8988T (cell line): ENCODE results near the gene NANOGP8.
"Not testable (repeated sequence)": the region's sequence is repeated elsewhere in the genome, so short reads cannot be mapped to it uniquely, and the experiment has no call there.

Experiments used
- DNase-seq: peaks from one replicate; pipeline ENCODE4 v3.0.0; 2011

Gene NANOGP8, protein sequence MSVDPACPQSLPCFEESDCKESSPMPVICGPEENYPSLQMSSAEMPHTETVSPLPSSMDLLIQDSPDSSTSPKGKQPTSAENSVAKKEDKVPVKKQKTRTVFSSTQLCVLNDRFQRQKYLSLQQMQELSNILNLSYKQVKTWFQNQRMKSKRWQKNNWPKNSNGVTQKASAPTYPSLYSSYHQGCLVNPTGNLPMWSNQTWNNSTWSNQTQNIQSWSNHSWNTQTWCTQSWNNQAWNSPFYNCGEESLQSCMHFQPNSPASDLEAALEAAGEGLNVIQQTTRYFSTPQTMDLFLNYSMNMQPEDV

GRCh38 chr15:35085176-35085919, at the start of gene NANOGP8:
Gene NANOGP8, minus strand, starts transcription at chr15:35085295. Its CDS starts 185 bp downstream, at chr15:35085110.
- not testable (repeated sequence) for DNase-seq

DNA sequence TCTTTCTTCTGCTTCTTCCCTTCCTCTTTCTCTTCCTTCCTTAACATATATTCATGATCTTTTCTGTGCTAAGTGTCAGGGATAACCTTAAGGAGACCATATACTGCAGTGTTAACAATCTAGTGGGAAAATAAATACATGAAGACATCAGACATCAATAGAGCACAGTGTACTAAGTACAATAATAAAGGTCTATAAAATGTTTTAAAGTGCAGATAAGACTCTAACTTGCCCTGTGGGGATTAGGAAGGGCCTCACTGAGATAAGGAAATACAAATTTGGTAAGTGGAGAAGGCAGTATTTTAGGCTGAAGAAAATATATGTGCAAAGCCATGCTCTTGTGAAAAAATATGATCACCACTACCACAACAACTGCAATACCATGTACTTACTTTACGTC, 49.2 kb upstream of the NANOGP8 start:
- DNase-seq: no peak

- no peak for DNase-seq
Observed at GRCh38 chr15:35130245-35130644, 45.1 kb upstream of the NANOGP8 start.

GRCh38 chr15:35129361-35129760, 44.3 kb upstream of the NANOGP8 start:
- DNase-seq: no peak

- no peak for DNase-seq
Observed at GRCh38 chr15:35127717-35128116, 42.6 kb upstream of the NANOGP8 start.

- DNase-seq: no peak
Observed at GRCh38 chr15:35126236-35126635, 41.1 kb upstream of the NANOGP8 start.

DNA sequence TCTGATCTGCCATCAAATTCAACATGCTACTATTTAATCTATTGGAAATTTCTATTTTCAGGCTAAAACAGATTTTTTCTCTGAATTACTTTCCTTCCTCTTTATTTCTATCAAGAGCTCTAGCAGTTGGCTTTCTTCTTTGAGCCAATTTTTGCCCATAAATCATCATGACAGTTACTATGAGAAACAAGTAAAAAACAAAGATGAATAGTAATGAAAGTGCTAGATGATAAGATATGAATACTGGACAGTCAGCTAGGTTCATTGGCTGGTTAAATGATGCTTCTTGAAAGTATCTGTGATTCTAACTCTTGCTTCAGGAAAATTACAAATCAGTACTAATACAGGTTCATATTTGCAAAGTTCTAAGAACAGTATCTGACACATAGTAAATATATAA, 38.6 kb upstream of the NANOGP8 start:
- DNase-seq: no peak

DNA sequence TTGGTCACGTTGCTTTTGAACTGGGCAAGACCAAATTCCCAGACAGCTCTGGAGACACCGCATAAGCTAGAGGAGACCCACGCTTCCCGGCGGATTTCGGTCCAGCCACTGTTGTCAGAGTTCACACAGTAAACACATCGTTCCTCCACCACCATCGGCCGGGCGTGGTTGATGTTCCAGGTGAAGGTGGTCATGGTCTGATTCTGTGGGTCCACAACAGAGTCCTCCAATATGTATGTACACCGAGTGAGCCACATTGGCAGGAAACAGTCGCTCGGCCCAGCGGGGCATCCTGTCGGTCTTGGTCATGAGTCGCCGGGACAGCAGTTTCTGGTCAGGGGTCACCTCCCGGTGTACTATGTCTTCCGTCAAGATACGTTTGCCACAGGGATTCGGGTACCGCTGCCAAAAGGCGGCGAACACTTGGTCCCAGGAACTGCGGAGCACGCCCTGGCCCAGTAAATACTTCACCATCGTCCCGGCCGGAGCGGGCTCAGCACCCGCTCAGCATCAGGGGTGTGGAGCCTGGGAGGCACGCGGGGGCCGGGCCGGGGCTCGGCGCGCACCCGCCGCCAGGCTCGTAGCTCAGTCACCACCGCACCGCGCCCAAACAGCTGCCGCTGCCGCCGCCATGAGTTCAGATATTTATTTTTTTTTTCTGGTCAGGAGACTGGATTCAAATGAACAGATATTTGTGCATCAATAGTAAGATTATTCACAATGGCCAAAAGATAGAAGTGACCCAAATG, 36.7 kb upstream of the NANOGP8 start:
- no peak for DNase-seq

- no peak for DNase-seq
Observed at GRCh38 chr15:35120173-35120572, 35.1 kb upstream of the NANOGP8 start.

- no peak for DNase-seq
Observed at GRCh38 chr15:35118960-35119359, 33.9 kb upstream of the NANOGP8 start.

- no peak for DNase-seq
Observed at GRCh38 chr15:35117543-35118265, 32.6 kb upstream of the NANOGP8 start.

DNA sequence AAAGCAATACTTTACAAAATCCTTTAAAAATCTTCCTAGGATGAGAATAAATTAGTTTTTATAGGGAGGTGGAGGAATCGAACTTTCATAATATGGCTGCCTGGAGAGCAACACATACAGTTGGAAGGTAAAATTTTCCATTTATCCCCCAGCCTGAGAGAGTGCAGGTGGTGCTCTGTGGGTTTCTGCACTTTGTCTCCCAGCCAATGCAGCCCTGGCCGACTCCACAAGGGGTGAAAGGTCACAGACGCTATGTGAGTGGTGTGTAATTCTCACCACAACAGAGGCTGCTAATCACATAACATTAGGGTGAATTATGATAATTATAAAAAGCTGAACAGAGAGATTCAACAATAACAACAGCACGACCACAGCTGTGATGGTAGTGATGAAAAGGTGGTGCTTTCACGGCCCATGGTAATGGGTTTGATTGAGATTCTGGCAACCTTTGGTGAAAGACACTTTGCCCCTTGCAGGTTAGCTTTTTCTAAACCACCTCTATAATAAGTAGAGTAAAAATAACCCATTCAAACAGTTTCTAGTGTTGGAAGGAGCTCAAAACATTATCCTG, 30.1 kb upstream of the NANOGP8 start:
- no peak for DNase-seq

DNA sequence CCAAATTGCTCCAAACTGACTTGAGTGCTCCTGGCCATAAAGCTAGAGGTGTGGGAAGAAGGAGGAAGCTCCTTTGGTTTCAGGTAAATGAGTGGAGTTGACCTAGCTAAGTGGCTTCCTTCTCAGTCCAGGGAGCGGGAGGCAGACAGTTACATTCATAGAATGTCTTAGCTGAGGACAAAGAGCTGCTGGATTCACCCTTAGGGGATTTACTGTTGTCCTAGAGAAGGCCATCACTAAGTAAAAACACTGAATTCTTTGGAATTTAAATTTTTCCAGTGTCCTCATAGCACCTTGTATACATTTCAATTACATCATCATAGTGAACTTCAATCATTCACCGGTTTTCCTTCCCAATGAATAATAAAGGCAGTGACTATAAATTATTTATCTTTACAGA, 27.3 kb upstream of the NANOGP8 start:
- DNase-seq: no peak

DNA sequence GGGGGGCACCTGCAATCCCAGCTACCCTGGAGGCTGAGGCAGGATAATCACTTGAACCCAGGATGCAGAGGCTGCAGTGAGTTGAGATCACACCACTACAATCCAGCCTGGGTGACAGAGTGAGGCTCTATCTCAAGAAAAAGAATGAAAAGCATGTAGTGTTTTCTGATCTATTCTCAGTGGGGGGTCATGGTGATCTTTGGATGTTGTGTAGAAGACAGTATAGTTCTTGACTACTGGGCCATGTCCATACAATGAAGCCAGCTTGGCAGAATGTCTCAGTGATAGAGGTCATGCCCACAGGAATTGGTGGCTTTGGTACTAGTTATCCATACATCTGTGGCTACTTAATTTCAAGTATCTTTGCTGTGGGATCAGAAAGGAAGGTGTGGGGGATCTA, 26.8 kb upstream of the NANOGP8 start:
- DNase-seq: no peak

- DNase-seq: no peak
Observed at GRCh38 chr15:35108453-35108852, 23.4 kb upstream of the NANOGP8 start.

DNA sequence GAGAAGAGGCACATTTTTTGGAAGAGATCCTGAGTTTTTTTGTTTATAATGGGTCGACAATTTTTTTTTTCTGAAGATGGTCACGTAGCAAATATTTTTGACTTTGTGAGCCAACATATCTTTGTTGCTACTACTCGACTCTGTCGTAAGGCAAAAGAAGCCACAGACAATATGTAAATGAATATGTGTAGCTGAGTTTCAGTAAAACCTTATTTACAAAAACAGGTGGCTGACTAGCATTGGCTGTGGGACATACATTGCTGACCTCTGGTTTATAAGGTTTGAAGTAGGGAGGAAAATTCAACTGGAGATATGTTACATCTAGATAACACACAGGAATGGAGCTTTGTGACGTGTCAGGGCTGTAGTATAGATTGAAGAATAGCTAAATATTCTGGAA, 22.5 kb upstream of the NANOGP8 start:
- no peak for DNase-seq

GRCh38 chr15:35107122-35107521, 22.0 kb upstream of the NANOGP8 start:
- no peak for DNase-seq

- no peak for DNase-seq
Observed at GRCh38 chr15:35104526-35105147, 19.5 kb upstream of the NANOGP8 start.

- no peak for DNase-seq
Observed at GRCh38 chr15:35102186-35102585, 17.1 kb upstream of the NANOGP8 start.

GRCh38 chr15:35101335-35101734, 16.2 kb upstream of the NANOGP8 start:
- no peak for DNase-seq

- no peak for DNase-seq
Observed at GRCh38 chr15:35098737-35099136, 13.6 kb upstream of the NANOGP8 start.

DNA sequence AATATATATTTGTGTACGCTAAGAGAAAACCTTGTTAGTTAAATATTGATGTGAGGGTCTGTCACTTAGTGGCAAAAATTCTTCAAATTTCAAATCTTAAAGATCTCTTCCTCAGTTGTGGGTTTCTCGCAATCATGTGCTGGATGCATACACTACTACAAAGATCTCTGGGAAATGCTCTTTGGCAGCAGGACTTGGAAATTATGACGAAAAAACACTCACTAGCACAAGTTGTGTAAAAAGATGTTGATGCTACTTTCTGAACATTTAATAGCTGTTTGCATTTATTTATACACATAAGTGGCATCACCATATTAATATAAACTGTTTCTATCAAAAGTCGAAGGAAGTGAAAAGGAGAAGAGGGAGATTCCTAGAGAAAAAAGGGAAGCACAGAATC, 10.8 kb upstream of the NANOGP8 start:
- DNase-seq: no peak
